Keratinocyte (primary cell): ENCODE results near the gene GLIPR1.

Source experiments
- EZH2 ChIP-seq: IDR thresholded peaks from one replicate; pipeline ENCODE4 v1.6.1; 2012; ENCODE audit warnings: inconsistent platforms, mild to moderate bottlenecking, low read length, moderate library complexity
- TF ChIP-seq, protein P1 (sequence below), 3 experiments: IDR thresholded peaks in 1 of 3; conservative IDR thresholded peaks in 1 of 3; optimal IDR thresholded peaks in 1 of 3; 2 replicates in 2 of 3; 3 replicates in 1 of 3; pipeline versions ENCODE3 to v1.5.1; 2011; ENCODE audit warnings: low read length in 3 of 3, mild to moderate bottlenecking in 3 of 3, moderate library complexity in 2 of 3, control low read depth in 1 of 3, inconsistent platforms in 1 of 3; ENCODE audit not compliant: insufficient read depth in 2 of 3; ENCODE audit errors: extremely low read depth in 1 of 3

GRCh38 chr12:75474116-75474515 lies 6.4 kb upstream of the GLIPR1 start:
- TF ChIP-seq, protein P1, sequence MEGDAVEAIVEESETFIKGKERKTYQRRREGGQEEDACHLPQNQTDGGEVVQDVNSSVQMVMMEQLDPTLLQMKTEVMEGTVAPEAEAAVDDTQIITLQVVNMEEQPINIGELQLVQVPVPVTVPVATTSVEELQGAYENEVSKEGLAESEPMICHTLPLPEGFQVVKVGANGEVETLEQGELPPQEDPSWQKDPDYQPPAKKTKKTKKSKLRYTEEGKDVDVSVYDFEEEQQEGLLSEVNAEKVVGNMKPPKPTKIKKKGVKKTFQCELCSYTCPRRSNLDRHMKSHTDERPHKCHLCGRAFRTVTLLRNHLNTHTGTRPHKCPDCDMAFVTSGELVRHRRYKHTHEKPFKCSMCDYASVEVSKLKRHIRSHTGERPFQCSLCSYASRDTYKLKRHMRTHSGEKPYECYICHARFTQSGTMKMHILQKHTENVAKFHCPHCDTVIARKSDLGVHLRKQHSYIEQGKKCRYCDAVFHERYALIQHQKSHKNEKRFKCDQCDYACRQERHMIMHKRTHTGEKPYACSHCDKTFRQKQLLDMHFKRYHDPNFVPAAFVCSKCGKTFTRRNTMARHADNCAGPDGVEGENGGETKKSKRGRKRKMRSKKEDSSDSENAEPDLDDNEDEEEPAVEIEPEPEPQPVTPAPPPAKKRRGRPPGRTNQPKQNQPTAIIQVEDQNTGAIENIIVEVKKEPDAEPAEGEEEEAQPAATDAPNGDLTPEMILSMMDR (optimal IDR thresholded peaks at IDR 0.05 in 1 of 3, IDR thresholded peaks at IDR 0.05 in 1 of 3, conservative IDR thresholded peaks at IDR 0.05 in 1 of 3; ENCODE audit: extremely low read depth in 1 of 3, insufficient read depth in 2 of 3, low read length in 3 of 3) = no peak
- no peak for TF ChIP-seq EZH2
